AG04449 (cell line): ENCODE measurements around the gene WDR76.

Experiments
- CTCF ChIA-PET: fragments of 350-600 bp; formaldehyde crosslinking; extraction: SDS; loops from one replicate; lab custom pipeline; 2021; ENCODE audit warnings: antibody characterized with exemption; lab: Yijun Ruan, JAX
- POLR2A ChIA-PET: fragments of 400-600, 350-600 bp; formaldehyde crosslinking; extraction: SDS; loops from one replicate; lab custom pipeline; 2020; ENCODE audit warnings: antibody characterized with exemption, inconsistent platforms; lab: Yijun Ruan, JAX
- DNase-seq: peaks from one replicate; pipeline ENCODE4 v3.0.0-alpha.2; 2010; ENCODE audit warnings: low read depth, low spot score
- H3K4me3 ChIP-seq: 2 replicates; pipeline ENCODE4 v1.5.1; 2011; ENCODE audit warnings: low read depth, mild to moderate bottlenecking, control low read depth, low read length
- TF ChIP-seq, protein P1 (sequence below): IDR thresholded peaks from one replicate; pipeline ENCODE4 v1.5.1; 2011; ENCODE audit warnings: mild to moderate bottlenecking, moderate library complexity, low read length, control low read depth, inconsistent platforms; ENCODE audit not compliant: insufficient read depth; ENCODE audit errors: missing control alignments

WDR76 gene

GRCh38 chr15:43912208-43912607 lies 85.4 kb downstream of the WDR76 start:
- ChIA-PET POLR2A (interaction anchor here (1.3 kb wide), 1 partner anchor 9 kb away, joined by 5 read pairs; no protein-coding TSS in a partner anchor), CTCF (interaction anchor here (2.7 to 3.0 kb wide), 2 partner anchors 9 to 154 kb away, joined by 17 to 25 read pairs; no protein-coding TSS in a partner anchor)
- no peak for DNase-seq
- TF ChIP-seq, protein P1, sequence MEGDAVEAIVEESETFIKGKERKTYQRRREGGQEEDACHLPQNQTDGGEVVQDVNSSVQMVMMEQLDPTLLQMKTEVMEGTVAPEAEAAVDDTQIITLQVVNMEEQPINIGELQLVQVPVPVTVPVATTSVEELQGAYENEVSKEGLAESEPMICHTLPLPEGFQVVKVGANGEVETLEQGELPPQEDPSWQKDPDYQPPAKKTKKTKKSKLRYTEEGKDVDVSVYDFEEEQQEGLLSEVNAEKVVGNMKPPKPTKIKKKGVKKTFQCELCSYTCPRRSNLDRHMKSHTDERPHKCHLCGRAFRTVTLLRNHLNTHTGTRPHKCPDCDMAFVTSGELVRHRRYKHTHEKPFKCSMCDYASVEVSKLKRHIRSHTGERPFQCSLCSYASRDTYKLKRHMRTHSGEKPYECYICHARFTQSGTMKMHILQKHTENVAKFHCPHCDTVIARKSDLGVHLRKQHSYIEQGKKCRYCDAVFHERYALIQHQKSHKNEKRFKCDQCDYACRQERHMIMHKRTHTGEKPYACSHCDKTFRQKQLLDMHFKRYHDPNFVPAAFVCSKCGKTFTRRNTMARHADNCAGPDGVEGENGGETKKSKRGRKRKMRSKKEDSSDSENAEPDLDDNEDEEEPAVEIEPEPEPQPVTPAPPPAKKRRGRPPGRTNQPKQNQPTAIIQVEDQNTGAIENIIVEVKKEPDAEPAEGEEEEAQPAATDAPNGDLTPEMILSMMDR, result no peak
- no peak overlapping the region for H3K4me3 ChIP-seq

DNA sequence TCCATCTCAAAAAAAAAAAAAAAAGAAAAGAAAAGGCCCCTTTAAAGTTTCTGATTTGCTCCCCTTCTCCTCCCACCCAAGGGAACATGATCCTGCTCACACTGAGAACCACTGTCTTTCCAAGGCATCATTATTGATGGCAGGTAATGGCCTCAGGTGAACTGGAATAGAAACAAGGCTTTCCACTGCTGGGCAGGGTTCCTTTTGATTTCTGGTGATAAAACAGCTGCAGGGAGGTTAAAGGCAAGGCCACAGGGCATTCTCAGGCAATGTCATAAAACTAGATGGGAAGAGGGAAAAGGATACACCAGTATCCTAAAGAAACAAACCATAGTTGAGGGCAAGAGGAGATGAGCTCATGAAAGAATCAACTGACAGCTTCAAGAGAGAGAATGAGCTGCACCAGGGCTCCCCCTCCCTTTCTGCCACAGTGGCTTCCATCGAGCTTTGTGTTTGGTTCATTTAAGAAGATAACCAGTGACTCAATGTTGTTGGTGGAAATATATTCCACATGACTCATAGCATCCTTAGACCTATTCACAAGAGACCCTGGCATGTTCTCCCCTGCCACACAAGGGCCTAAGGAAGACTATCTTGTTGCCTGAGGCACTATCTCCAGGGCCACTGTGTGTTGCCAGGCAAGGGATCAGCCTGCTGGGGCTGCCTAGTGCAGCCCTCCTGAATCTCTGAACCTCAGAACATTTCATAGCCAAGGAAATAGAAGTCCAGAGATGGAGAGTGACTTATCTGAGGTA lies 86.4 kb downstream of the WDR76 start:
- H3K4me3 ChIP-seq, result no peak overlapping the region
- TF ChIP-seq, protein P1, result no peak
- ChIA-PET CTCF (interaction anchor here (0.7 to 2.1 kb wide), 8 partner anchors 9 to 308 kb away, joined by 3 to 17 read pairs (median 3); no protein-coding TSS in a partner anchor), POLR2A (interaction anchor here (0.9 to 1.0 kb wide), 3 partner anchors 46 to 374 kb away, joined by 4 to 7 read pairs (median 4); no protein-coding TSS in a partner anchor)
- DNase-seq, result peak; percentile 92

- CTCF ChIA-PET, result interaction anchor here (0.8 to 2.1 kb wide), 7 partner anchors 8 to 305 kb away, joined by 3 to 17 read pairs (median 3); no protein-coding TSS in a partner anchor
- POLR2A ChIA-PET, result no interaction called here
- H3K4me3 ChIP-seq, result no peak overlapping the region
Observed at GRCh38 chr15:43913941-43914340, 87.1 kb downstream of the WDR76 start.

GRCh38 chr15:43915631-43916325 lies 89.0 kb downstream of the WDR76 start:
- ChIA-PET CTCF (interaction anchor here (0.8 to 1.9 kb wide), 3 partner anchors 11 to 150 kb away, joined by 3 to 6 read pairs (median 4); no protein-coding TSS in a partner anchor), POLR2A (no interaction called here)
- TF ChIP-seq, protein P1, result no peak
- H3K4me3 ChIP-seq, result no peak overlapping the region
- DNase-seq, result no peak

More at GRCh38 chr15:43913941-43914340, 87.1 kb downstream of the WDR76 start:
- TF ChIP-seq, protein P1, result no peak
- no peak for DNase-seq

- ChIA-PET CTCF (interaction anchor here (0.8 to 1.9 kb wide), 2 partner anchors 12 to 150 kb away, joined by 4 to 6 read pairs; no protein-coding TSS in a partner anchor), POLR2A (no interaction called here)
- no peak for DNase-seq
- TF ChIP-seq, protein P1, result no peak
- H3K4me3 ChIP-seq, result no peak overlapping the region
Observed at GRCh38 chr15:43916326-43916660, 89.5 kb downstream of the WDR76 start.
